WTC11 (cell line): Measurements from ENCODE around the gene CLDN8. TPM values are rescaled to one million over a fixed set of nuclear protein-coding genes. Genes with fewer than 3 reads are reported as not detected.

Experiments
- ATAC-seq: fragments of 200-7000 bp; cut with Tn5 transposase; 2 replicates; pipeline ENCODE4 v1.10.0; 2021; ENCODE audit warnings: mild to moderate bottlenecking, moderate library complexity
- CTCF ChIA-PET: fragments of 300-600 bp; sonication (Branson Sonifier 250); formaldehyde crosslinking; loops from one replicate; lab custom pipeline; 2021; ENCODE audit warnings: antibody characterized with exemption; lab: Charles Lee
- POLR2A ChIA-PET: fragments of 350-600 bp; sonication (Branson Sonifier 250); formaldehyde crosslinking; loops from one replicate; lab custom pipeline; 2021; ENCODE audit warnings: antibody characterized with exemption; lab: Charles Lee
- DNase-seq: peaks from one replicate; pipeline ENCODE4 v3.0.0; 2021; ENCODE audit warnings: low spot score
- H3K27ac Mint-ChIP-seq: 2 replicates; pipeline ENCODE4 v1.8.0; 2021; ENCODE audit warnings: mixed read lengths
- H3K27me3 Mint-ChIP-seq: 2 replicates; pipeline ENCODE4 v1.8.0; 2021; ENCODE audit warnings: low read depth, mild to moderate bottlenecking, moderate library complexity, mixed read lengths
- H3K36me3 Mint-ChIP-seq: 2 replicates; pipeline ENCODE4 v1.8.0; 2021; ENCODE audit warnings: mixed read lengths
- H3K4me1 Mint-ChIP-seq: 2 replicates; pipeline ENCODE4 v1.8.0; 2022; ENCODE audit warnings: mixed read lengths
- H3K4me3 Mint-ChIP-seq: 2 replicates; pipeline ENCODE4 v1.8.0; 2021; ENCODE audit warnings: mild to moderate bottlenecking, moderate library complexity, mixed read lengths
- H3K9me3 Mint-ChIP-seq: 2 replicates; pipeline ENCODE4 v1.8.0; 2021; ENCODE audit warnings: mixed read lengths
- AFF4 ChIP-seq: sonication (generic); formaldehyde crosslinking; IDR thresholded peaks from 2 replicates; pipeline ENCODE4 v1.8.1; 2023; ENCODE audit warnings: mild to moderate bottlenecking, missing genetic modification reagents, borderline replicate concordance
- ATF6 ChIP-seq: sonication (generic); formaldehyde crosslinking; IDR thresholded peaks from 2 replicates; pipeline ENCODE4 v1.8.1; 2023; ENCODE audit warnings: mild to moderate bottlenecking, missing genetic modification reagents
- E2F4 ChIP-seq: sonication (generic); formaldehyde crosslinking; IDR thresholded peaks from 2 replicates; pipeline ENCODE4 v1.8.1; 2022; ENCODE audit warnings: low read depth, mild to moderate bottlenecking, moderate library complexity, missing genetic modification reagents, borderline replicate concordance
- E2F5 ChIP-seq: sonication (generic); formaldehyde crosslinking; IDR thresholded peaks from 2 replicates; pipeline ENCODE4 v1.8.1; 2022; ENCODE audit warnings: mild to moderate bottlenecking, moderate library complexity, missing genetic modification reagents
- ELF4 ChIP-seq: sonication (generic); formaldehyde crosslinking; IDR thresholded peaks from 2 replicates; pipeline ENCODE4 v1.8.1; 2022; ENCODE audit warnings: low read depth, mild to moderate bottlenecking, moderate library complexity, missing genetic modification reagents
- ERG ChIP-seq: fragments of 250-450 bp; sonication (Bioruptor Pico); IDR thresholded peaks from 2 replicates; pipeline ENCODE4 v1.8.0; 2021; ENCODE audit warnings: mild to moderate bottlenecking
- ESRRA ChIP-seq: sonication (generic); formaldehyde crosslinking; IDR thresholded peaks from 2 replicates; pipeline ENCODE4 v1.8.1; 2022; ENCODE audit warnings: mild to moderate bottlenecking, missing genetic modification reagents, borderline replicate concordance
- GRHL2 ChIP-seq: fragments of 250-450 bp; sonication (Bioruptor Pico); IDR thresholded peaks from 2 replicates; pipeline ENCODE4 v1.8.0; 2022; ENCODE audit warnings: mild to moderate bottlenecking, moderate library complexity; ENCODE audit not compliant: insufficient replicate concordance, severe bottlenecking
- HMGXB4 ChIP-seq: sonication (generic); formaldehyde crosslinking; IDR thresholded peaks from 2 replicates; pipeline ENCODE4 v1.8.1; 2023; ENCODE audit warnings: mild to moderate bottlenecking, moderate library complexity, missing genetic modification reagents
- JAZF1 ChIP-seq: fragments of 250-450 bp; sonication (Bioruptor Pico); IDR thresholded peaks from 2 replicates; pipeline ENCODE4 v1.9.0; 2021; ENCODE audit warnings: moderate library complexity, mild to moderate bottlenecking, inconsistent platforms
- NR1H2 ChIP-seq: sonication (generic); formaldehyde crosslinking; IDR thresholded peaks from 2 replicates; pipeline ENCODE4 v1.9.0; 2021; ENCODE audit warnings: mild to moderate bottlenecking, moderate library complexity, missing genetic modification reagents
- STAT6 ChIP-seq: sonication (generic); formaldehyde crosslinking; conservative IDR thresholded peaks from 2 replicates; pipeline ENCODE4 v1.8.1; 2023; ENCODE audit warnings: mild to moderate bottlenecking, low read depth, missing genetic modification reagents, moderate library complexity
- TCF7 ChIP-seq: sonication (generic); formaldehyde crosslinking; IDR thresholded peaks from 2 replicates; pipeline ENCODE4 v1.8.0; 2022; ENCODE audit warnings: mild to moderate bottlenecking, low read depth, missing genetic modification reagents, moderate library complexity
- TEAD4 ChIP-seq: sonication (generic); formaldehyde crosslinking; IDR thresholded peaks from 2 replicates; pipeline ENCODE4 v1.8.0; 2022; ENCODE audit warnings: mild to moderate bottlenecking, missing genetic modification reagents
- ZNF263 ChIP-seq: sonication (generic); formaldehyde crosslinking; IDR thresholded peaks from 2 replicates; pipeline ENCODE4 v1.8.1; 2022; ENCODE audit warnings: low read depth, mild to moderate bottlenecking, moderate library complexity, missing genetic modification reagents
- ZNF425 ChIP-seq: fragments of 250-450 bp; sonication (Bioruptor Pico); conservative IDR thresholded peaks from 2 replicates; pipeline ENCODE4 v1.9.0; 2021; ENCODE audit warnings: mild to moderate bottlenecking
- ZSCAN18 ChIP-seq: fragments of 250-450 bp; sonication (Bioruptor Pico); IDR thresholded peaks from 2 replicates; pipeline ENCODE4 v2.1.2; 2022; ENCODE audit warnings: mild to moderate bottlenecking, moderate library complexity
- total RNA-seq: library from RNA; stranded (reverse); gene quantifications from 3 replicates; pipeline ENCODE4 v1.2.3, GENCODE V29; 2021

Gene CLDN8
- total RNA-seq, 1 experiment from 2014 or later = not detected

- TF ChIP-seq ZNF425 (CRISPR knock-in tag) (no peak), ZSCAN18 (no peak), ZNF263 (CRISPR knock-in tag) (no peak), JAZF1 (CRISPR knock-in tag) (no peak), E2F5 (CRISPR knock-in tag) (no peak), GRHL2 (CRISPR knock-in tag) (no peak), ELF4 (CRISPR knock-in tag) (no peak), TCF7 (CRISPR knock-in tag) (no peak), STAT6 (no peak), HMGXB4 (CRISPR knock-in tag) (no peak)
- TF ChIP-seq, all 79 proteins: peak for 0
These were observed 22.7 kb downstream of the CLDN8 start (continued) for GRCh38 chr21:30193201-30193600.

GRCh38 chr21:30190554-30190953, 25.3 kb downstream of the CLDN8 start:
- POLR2A ChIA-PET = no interaction called here
- no peak for ATAC-seq

More at GRCh38 chr21:30190554-30190953, 25.3 kb downstream of the CLDN8 start:
- CTCF ChIA-PET = no interaction called here
- no peak overlapping the region for H3K27ac Mint-ChIP-seq
- no peaks in the 10 kb centered on the region for H3K27me3 Mint-ChIP-seq
- no peak overlapping the region for H3K4me3 Mint-ChIP-seq
- H3K4me1 Mint-ChIP-seq = no peaks in the 10 kb centered on the region
- TF ChIP-seq AFF4 (CRISPR knock-in tag) = no peak
- TF ChIP-seq ESRRA (CRISPR knock-in tag) = no peak
- no peak for TF ChIP-seq NR1H2 (CRISPR knock-in tag)
- TF ChIP-seq E2F4 = no peak
- TF ChIP-seq ATF6 (CRISPR knock-in tag) = no peak
- no peak for TF ChIP-seq ERG (CRISPR knock-in tag)
- TF ChIP-seq TEAD4 = no peak
- no peak for DNase-seq
- no peaks in the 10 kb centered on the region for H3K9me3 Mint-ChIP-seq
- no peaks in the 10 kb centered on the region for H3K36me3 Mint-ChIP-seq
